ENCODE data around the gene CCDC183. TPM values are rescaled to one million over a fixed set of nuclear protein-coding genes. Genes with fewer than 3 reads are reported as not detected.

Gene CCDC183
- polyA plus RNA-seq, 3 donors = 0.54 to 2.1 TPM; not detected in 1

GRCh38 chr9:136771907-136772415, 24.2 kb upstream of the CCDC183 start:
- no CpG with 5 or more reads among the region's 3 CpGs for WGBS (ENCODE audit: insufficient coverage)
- H3K9me3 ChIP-seq (replicated peaks in 1 of 2; ENCODE audit: control insufficient read depth in 1 of 2, insufficient read depth in 1 of 2, low read length in 2 of 2) = peaks cover 9 to 18% of the 10 kb centered on the region in 2 donors
- no peak overlapping the region for H3K4me3 Mint-ChIP-seq
- H3K4me3 ChIP-seq (replicated peaks in 1 of 3; ENCODE audit: low read depth in 2 of 3, low read length in 3 of 3) = no peak overlapping the region
- peaks cover 8 to 20% (median 14%) of the 10 kb centered on the region in 7 donors for H3K9me3 Mint-ChIP-seq
- H3K4me2 ChIP-seq (replicated peaks; ENCODE audit: extremely low read depth, low read length, poor library complexity, severe bottlenecking) = no peak overlapping the region
- H3K4me1 ChIP-seq (ENCODE audit: control insufficient read depth in 1 of 2, insufficient read depth in 2 of 2, low read length in 2 of 2) = peaks cover 0 to 3% of the 10 kb centered on the region in 2 donors
- no peaks in the 10 kb centered on the region for H3K36me3 Mint-ChIP-seq
- H3K27me3 ChIP-seq (ENCODE audit: control insufficient read depth in 2 of 2, insufficient read depth in 2 of 2, low read length in 2 of 2) = no peaks in the 10 kb centered on the region
- no peak overlapping the region for H3K9ac ChIP-seq (ENCODE audit: insufficient read depth, low read length, poor library complexity, severe bottlenecking)
- peaks cover 10 to 19% (median 15%) of the 10 kb centered on the region in 3 donors for H3K27me3 Mint-ChIP-seq (ENCODE audit: low read depth in 3 of 3)
- H4K20me1 ChIP-seq (ENCODE audit: insufficient read depth, low read length) = no peaks in the 10 kb centered on the region
- H3K36me3 ChIP-seq (replicated peaks in 1 of 2; ENCODE audit: control insufficient read depth in 1 of 2, insufficient read depth in 2 of 2, low read length in 2 of 2) = no peaks in the 10 kb centered on the region
- no peaks in the 10 kb centered on the region for H3K79me2 ChIP-seq (ENCODE audit: insufficient read depth, low read length)
- H3K27ac ChIP-seq (ENCODE audit: low read depth in 1 of 2, low read length in 2 of 2) = no peak overlapping the region
- no peak for DNase-seq
- no peak overlapping the region for H3K27ac Mint-ChIP-seq
- H3K4me1 Mint-ChIP-seq = peaks cover 4% of the 10 kb centered on the region
- no peak overlapping the region for H2AFZ ChIP-seq (ENCODE audit: insufficient read depth, low read depth, low read length, poor library complexity, severe bottlenecking)
- TF ChIP-seq CTCF (IDR thresholded peaks at IDR 0.05) = no peak
- intact Hi-C loops (cut with micrococcal nuclease) = no loop called here

GRCh38 chr9:136773386-136774044, 22.6 kb upstream of the CCDC183 start:
- intact Hi-C loops (cut with micrococcal nuclease) = no loop called here
- no peaks in the 10 kb centered on the region for H4K20me1 ChIP-seq (ENCODE audit: insufficient read depth, low read length)
- peak overlapping the region; percentile 41 for H2AFZ ChIP-seq (ENCODE audit: insufficient read depth, low read depth, low read length, poor library complexity, severe bottlenecking)
- H3K9ac ChIP-seq (ENCODE audit: insufficient read depth, low read length, poor library complexity, severe bottlenecking) = no peak overlapping the region
- Mint-ChIP-seq H3K4me1 (peaks cover 4% of the 10 kb centered on the region), H3K4me3 (no peak overlapping the region), H3K36me3 (no peaks in the 10 kb centered on the region), H3K27me3 (ENCODE audit: low read depth in 3 of 3) (peaks cover 12 to 24% (median 14%) of the 10 kb centered on the region in 3 donors), H3K9me3 (peaks cover 8 to 20% (median 14%) of the 10 kb centered on the region in 7 donors), H3K27ac (no peak overlapping the region)
- H3K9me3 ChIP-seq (replicated peaks in 1 of 2; ENCODE audit: control insufficient read depth in 1 of 2, insufficient read depth in 1 of 2, low read length in 2 of 2) = peaks cover 9 to 18% of the 10 kb centered on the region in 2 donors
- no peak overlapping the region for H3K4me3 ChIP-seq (replicated peaks in 1 of 3; ENCODE audit: low read depth in 2 of 3, low read length in 3 of 3)
- 75% methylated on average over 3 of the region's 7 CpGs for WGBS (ENCODE audit: insufficient coverage)
- no peaks in the 10 kb centered on the region for H3K27me3 ChIP-seq (ENCODE audit: control insufficient read depth in 2 of 2, insufficient read depth in 2 of 2, low read length in 2 of 2)
- DNase-seq = peak in 2 of 3 donors; percentile 42 to 59
- peaks cover 0 to 3% of the 10 kb centered on the region in 2 donors for H3K4me1 ChIP-seq (ENCODE audit: control insufficient read depth in 1 of 2, insufficient read depth in 2 of 2, low read length in 2 of 2)
- H3K4me2 ChIP-seq (replicated peaks; ENCODE audit: extremely low read depth, low read length, poor library complexity, severe bottlenecking) = no peak overlapping the region
- H3K27ac ChIP-seq (ENCODE audit: low read depth in 1 of 2, low read length in 2 of 2) = no peak overlapping the region
- no peaks in the 10 kb centered on the region for H3K36me3 ChIP-seq (replicated peaks in 1 of 2; ENCODE audit: control insufficient read depth in 1 of 2, insufficient read depth in 2 of 2, low read length in 2 of 2)
- TF ChIP-seq CTCF (IDR thresholded peaks at IDR 0.05) = no peak
- H3K79me2 ChIP-seq (ENCODE audit: insufficient read depth, low read length) = no peaks in the 10 kb centered on the region
